ENCODE results near the gene HEPHL1.

GRCh38 chr11:93983542-93984195 is 37.5 kb upstream of the HEPHL1 start:
- TF ChIP-seq CTCF (IDR thresholded peaks at IDR 0.05; ENCODE audit: low read depth, low read length) (no peak), EZH2phosphoT487 (IDR thresholded peaks at IDR 0.05; ENCODE audit: low read depth) (no peak)
